ENCODE measurements around the gene MALAT1. TPM values are rescaled to one million over a fixed set of nuclear protein-coding genes. Genes with fewer than 3 reads are reported as not detected.

Gene MALAT1
- total and polyA plus RNA-seq, 2 of the 13 experiments (the other 11 are each of a cell fraction or from before 2014, with no cell fraction given), result 143 to 1,237 TPM

- ChIA-PET CTCF (ENCODE audit: low intra/inter-chr PET ratio, low total read pairs) (no interaction called here), POLR2A (no interaction called here)
- BruUV-seq (replicated peaks), result no TSS peak
- WGBS (ENCODE audit: low lambda C conversion rate), result 91% methylated on average over 5 of the region's 15 CpGs
- H3K36me3 ChIP-seq (replicated peaks in 1 of 2; ENCODE audit: control insufficient read depth in 1 of 2, insufficient read depth in 2 of 2, low read length in 2 of 2), result peaks cover 28 to 53% of the 10 kb centered on the region in 2 experiments
- 0 out of 2 replicates have a peak, but pooled peaks cover 3% of the 10 kb centered on the region for H4K20me1 ChIP-seq (ENCODE audit: insufficient read depth, low read length)
- no peak overlapping the region for H3K9ac ChIP-seq (ENCODE audit: insufficient read depth, low read depth, low read length)
- no peaks in the 10 kb centered on the region for H3K9me3 ChIP-seq (ENCODE audit: low read length)
- no peak overlapping the region for H3K4me3 ChIP-seq (replicated peaks in 1 of 3; ENCODE audit: insufficient read depth in 1 of 3, low read depth in 2 of 3, low read length in 3 of 3)
- no peak overlapping the region for H2AFZ ChIP-seq (ENCODE audit: low read length)
- TF ChIP-seq TFDP2 (CRISPR knock-in tag; IDR thresholded peaks at IDR 0.05), result no peak
- no peak for TF ChIP-seq ZBTB43 (CRISPR knock-in tag; conservative IDR thresholded peaks at IDR 0.05)
- TF ChIP-seq ZNF790 (CRISPR knock-in tag; IDR thresholded peaks at IDR 0.05; ENCODE audit: borderline replicate concordance), result no peak
- no peak for TF ChIP-seq IKZF5 (CRISPR knock-in tag; IDR thresholded peaks at IDR 0.05)
- no peak for TF ChIP-seq SMAD9 (CRISPR knock-in tag; IDR thresholded peaks at IDR 0.05)
- TF ChIP-seq AGO2 (optimal IDR thresholded peaks at IDR 0.05; ENCODE audit: low read depth, low read length), result peak; percentile 44
- TF ChIP-seq AKAP8 (CRISPR knock-in tag; IDR thresholded peaks at IDR 0.05), result no peak
- TF ChIP-seq ZNF770 (CRISPR knock-in tag; IDR thresholded peaks at IDR 0.05), result no peak
- peaks cover 27% of the 10 kb centered on the region for H3K4me1 ChIP-seq (ENCODE audit: insufficient read depth, low read length)
- peaks cover 2% of the 10 kb centered on the region for H3K79me2 ChIP-seq (ENCODE audit: insufficient read depth, low read length)
- in situ Hi-C loops (cut with HindIII; ENCODE audit: extremely low pct_ligation_motif_present, low pct_unique_long_range_greater_than_20kb), result no loop called here
- intact Hi-C loops (cut with micrococcal nuclease; ENCODE audit: unreplicated experiment), result no loop called here
- FAIRE-seq, result no peak
- no peaks in the 10 kb centered on the region for H3K27me3 ChIP-seq (ENCODE audit: control insufficient read depth in 1 of 2, insufficient read depth in 2 of 2, low read length in 2 of 2)
- no peak for ATAC-seq
- H3K4me2 ChIP-seq (ENCODE audit: low read depth, low read length), result no peak overlapping the region
- H3K27ac ChIP-seq (ENCODE audit: extremely low read length, insufficient read depth, low read length), result no peak overlapping the region
- no peak for DNase-seq (ENCODE audit: low spot score)
These were observed 33.7 kb downstream of the MALAT1 start for GRCh38 chr11:65532388-65533064.

Data from HepG2 (cell line).